Fibroblast of mammary gland (primary cell): ENCODE data around the gene VPS33B.

ENCODE experiments used
- DNase-seq: peaks from one replicate; pipeline ENCODE4 v3.0.0-alpha.2; 2010; ENCODE audit warnings: low read depth
- H3K4me3 ChIP-seq: 2 replicates; pipeline ENCODE4 v1.5.1; 2011; ENCODE audit warnings: low read depth, mild to moderate bottlenecking, low read length, moderate library complexity; ENCODE audit not compliant: control insufficient read depth
- CTCF ChIP-seq: conservative IDR thresholded peaks from 2 replicates; pipeline ENCODE4 v1.5.1; 2011; ENCODE audit warnings: low read depth, low read length, inconsistent platforms; ENCODE audit not compliant: control insufficient read depth, insufficient read depth

The VPS33B gene

GRCh38 chr15:91039996-91040395, 17.6 kb upstream of the VPS33B start:
- no peak for DNase-seq
- TF ChIP-seq CTCF = no peak

GRCh38 chr15:91032919-91033803, 10.8 kb upstream of the VPS33B start:
- H3K4me3 ChIP-seq = no peak overlapping the region
- DNase-seq = no peak
- TF ChIP-seq CTCF = peak; percentile 42

More at GRCh38 chr15:91039996-91040395, 17.6 kb upstream of the VPS33B start:
- H3K4me3 ChIP-seq = no peak overlapping the region

- H3K4me3 ChIP-seq = no peak overlapping the region
- TF ChIP-seq CTCF = no peak
- no peak for DNase-seq
Measured at GRCh38 chr15:91031796-91032195, 9.4 kb upstream of the VPS33B start.

- no peak overlapping the region for H3K4me3 ChIP-seq
- no peak for TF ChIP-seq CTCF
- DNase-seq = no peak
Measured at GRCh38 chr15:91027677-91028076, 5.3 kb upstream of the VPS33B start.

- H3K4me3 ChIP-seq = no peak overlapping the region
- DNase-seq = no peak
- TF ChIP-seq CTCF = no peak
Measured at GRCh38 chr15:91023720-91024119, 1.3 kb upstream of the VPS33B start.

GRCh38 chr15:91022832-91023129, 387 bp upstream of the VPS33B start:
- DNase-seq = no peak
- peak overlapping the region; percentile 82 for H3K4me3 ChIP-seq
- TF ChIP-seq CTCF = no peak
